Fibroblast of the aortic adventitia (primary cell): ENCODE measurements around the gene LONRF2. TPM values are rescaled to one million over a fixed set of nuclear protein-coding genes. Genes with fewer than 3 reads are reported as not detected.
A peak's percentile ranks its signal among the peaks of the same experiment; 100 is the strongest.

Source experiments
- DNase-seq: peaks from one replicate; pipeline ENCODE4 v3.0.0-alpha.2; 2010; ENCODE audit warnings: low read depth
- H3K4me3 ChIP-seq: 2 replicates; pipeline ENCODE4 v1.5.1; 2011; ENCODE audit warnings: low read depth, mild to moderate bottlenecking, control low read depth, low read length, moderate library complexity
- total RNA-seq: library from RNA; depleted of rRNA; stranded (reverse); fragments of >200 nt; gene quantifications from 2 replicates; pipeline ENCODE4 v1.2.3, GENCODE V29; 2012; ENCODE audit warnings: low replicate concordance
- TF ChIP-seq, protein P1 (sequence below): IDR thresholded peaks from 2 replicates; pipeline ENCODE4 v1.5.1; 2011; ENCODE audit warnings: mild to moderate bottlenecking, low read length, control low read depth, inconsistent platforms; ENCODE audit not compliant: insufficient read depth

LONRF2 gene
- total RNA-seq, 1 donor, result 1.8 TPM

DNA sequence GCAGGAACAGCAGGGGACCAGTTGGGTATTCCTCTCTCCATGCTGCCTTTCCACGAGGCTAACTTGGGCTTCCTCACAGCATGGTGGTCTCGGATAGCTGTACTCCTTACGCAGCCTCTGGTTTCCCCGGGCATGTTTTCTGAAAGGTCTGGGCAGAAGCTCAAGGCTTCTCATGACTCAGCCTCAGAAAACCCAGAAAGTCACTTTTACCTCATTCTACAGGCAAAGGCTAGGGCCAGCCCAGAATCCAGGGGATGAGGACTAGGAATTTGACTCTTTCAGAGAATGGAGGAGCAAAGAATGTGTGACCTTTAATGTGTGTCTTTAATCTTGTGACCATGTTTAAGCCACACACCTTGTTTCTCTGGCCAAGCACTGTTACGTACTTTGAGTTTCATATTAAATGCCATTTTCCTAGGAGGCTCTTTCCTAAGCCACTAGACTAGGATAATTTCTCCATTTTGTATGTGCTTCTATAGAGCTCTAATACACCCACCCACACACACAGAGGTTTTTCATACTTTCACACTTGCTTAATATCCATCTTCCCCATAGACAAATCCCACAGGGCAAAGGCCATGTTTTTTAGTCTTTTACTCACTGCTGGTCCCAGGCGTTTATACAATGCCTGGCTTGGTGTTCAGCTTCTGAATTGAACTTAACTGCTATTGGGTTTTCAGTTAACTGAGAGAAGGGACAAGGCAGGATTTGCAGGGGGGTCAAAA, 77.3 kb downstream of the LONRF2 start:
- TF ChIP-seq, protein P1, sequence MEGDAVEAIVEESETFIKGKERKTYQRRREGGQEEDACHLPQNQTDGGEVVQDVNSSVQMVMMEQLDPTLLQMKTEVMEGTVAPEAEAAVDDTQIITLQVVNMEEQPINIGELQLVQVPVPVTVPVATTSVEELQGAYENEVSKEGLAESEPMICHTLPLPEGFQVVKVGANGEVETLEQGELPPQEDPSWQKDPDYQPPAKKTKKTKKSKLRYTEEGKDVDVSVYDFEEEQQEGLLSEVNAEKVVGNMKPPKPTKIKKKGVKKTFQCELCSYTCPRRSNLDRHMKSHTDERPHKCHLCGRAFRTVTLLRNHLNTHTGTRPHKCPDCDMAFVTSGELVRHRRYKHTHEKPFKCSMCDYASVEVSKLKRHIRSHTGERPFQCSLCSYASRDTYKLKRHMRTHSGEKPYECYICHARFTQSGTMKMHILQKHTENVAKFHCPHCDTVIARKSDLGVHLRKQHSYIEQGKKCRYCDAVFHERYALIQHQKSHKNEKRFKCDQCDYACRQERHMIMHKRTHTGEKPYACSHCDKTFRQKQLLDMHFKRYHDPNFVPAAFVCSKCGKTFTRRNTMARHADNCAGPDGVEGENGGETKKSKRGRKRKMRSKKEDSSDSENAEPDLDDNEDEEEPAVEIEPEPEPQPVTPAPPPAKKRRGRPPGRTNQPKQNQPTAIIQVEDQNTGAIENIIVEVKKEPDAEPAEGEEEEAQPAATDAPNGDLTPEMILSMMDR, result no peak
- H3K4me3 ChIP-seq, result no peak overlapping the region
- DNase-seq, result peak; percentile 19

DNA sequence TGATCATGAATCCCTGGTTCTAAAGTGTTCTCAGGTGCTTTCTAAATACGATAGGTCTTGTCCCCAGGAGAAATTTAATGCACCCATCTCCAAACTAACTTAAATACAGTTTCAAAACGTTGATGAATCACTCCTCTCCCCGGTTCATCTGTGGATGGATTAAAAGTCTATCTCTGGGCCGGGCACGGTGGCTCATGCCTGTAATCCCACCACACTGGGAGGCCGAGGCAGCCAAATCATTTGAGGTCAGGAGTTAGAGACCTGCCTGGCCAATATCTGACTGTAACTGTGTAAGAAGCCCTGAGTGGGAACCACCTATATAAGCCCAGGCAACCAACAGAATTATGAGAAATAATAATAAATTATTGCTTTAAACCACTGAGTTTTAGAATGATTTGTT, 78.7 kb downstream of the LONRF2 start:
- TF ChIP-seq, protein P1, result no peak
- DNase-seq, result no peak
- H3K4me3 ChIP-seq, result no peak overlapping the region

DNA sequence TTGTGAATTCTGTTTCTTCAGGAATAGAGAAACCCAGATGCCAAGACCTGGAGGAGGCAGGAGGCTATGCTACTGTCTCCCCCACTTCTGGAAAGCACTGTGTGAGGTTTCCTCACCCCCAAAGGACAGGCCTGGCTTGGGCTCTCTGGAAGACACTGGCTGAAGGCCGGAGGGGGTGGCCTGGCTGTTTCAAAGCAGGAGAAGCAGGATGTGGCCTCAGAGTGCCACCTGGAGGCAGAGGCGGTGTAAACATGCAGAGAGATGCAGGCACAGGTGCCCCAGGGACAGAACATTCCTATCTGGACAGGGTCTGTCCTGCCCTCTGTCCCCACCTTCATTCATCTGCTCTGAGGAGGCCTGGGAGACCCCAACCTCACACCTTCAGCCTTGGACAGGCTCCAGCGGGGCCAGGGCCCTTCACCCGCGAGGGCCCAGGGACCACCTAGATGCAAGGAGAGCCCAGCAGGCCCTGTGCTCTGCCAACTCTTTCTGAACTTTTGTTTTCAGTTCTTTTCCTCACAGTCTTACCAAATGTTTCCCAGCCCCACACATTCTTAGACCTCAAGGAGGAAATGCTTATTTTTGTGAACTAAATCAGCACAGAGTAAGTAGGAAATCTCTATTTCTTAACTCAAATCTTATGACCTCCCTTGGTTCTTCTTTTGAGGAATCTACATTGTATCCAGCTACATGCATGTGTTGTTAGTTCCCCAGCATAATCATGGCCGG, 79.2 kb downstream of the LONRF2 start:
- TF ChIP-seq, protein P1, result peak; percentile 85
- H3K4me3 ChIP-seq, result no peak overlapping the region
- peak; percentile 57 for DNase-seq

DNA sequence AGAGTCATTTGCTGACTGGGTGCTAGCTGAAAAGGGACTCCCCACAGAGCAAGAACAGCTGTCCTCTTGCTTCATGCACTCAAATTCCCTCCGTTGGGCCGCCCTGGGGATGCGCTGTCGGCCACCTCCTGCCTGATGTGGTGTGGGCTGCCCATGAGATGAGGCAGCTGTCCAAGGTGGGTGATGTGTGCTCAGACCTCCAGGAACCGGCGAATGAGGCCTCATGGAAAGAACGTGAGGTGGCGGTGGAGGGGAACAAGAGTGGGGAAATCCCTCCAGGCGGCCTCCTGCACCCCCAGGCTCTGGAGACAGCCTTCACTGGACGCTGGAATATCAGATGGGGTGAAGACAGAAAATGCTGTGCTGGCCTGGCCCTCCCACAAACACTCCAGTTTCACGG, 79.8 kb downstream of the LONRF2 start:
- TF ChIP-seq, protein P1, result no peak
- no peak for DNase-seq

GRCh38 chr2:100241236-100241635, 81.1 kb downstream of the LONRF2 start:
- TF ChIP-seq, protein P1, result no peak
- no peak for DNase-seq
- no peak overlapping the region for H3K4me3 ChIP-seq

More for the DNA sequence above, 79.8 kb downstream of the LONRF2 start:
- H3K4me3 ChIP-seq, result no peak overlapping the region

DNA sequence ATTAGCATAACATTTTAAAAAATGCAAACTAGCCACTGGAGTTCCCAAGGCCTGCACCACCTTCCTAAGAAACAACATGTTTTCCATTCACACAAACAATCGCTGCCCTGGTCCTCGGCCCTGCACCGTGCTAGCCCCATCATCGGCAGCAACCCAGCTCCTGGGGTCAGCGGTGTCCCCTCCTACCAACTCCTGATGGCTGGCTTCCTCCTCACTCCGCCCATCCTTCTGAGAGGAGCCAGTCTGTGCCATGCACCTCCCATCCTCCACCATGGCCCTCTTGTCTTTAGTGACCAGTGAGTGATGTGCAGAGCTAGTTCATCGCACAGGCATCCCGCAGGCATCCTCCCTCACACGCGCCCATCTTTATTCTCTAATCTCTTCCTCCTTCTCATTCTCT, 81.9 kb downstream of the LONRF2 start:
- H3K4me3 ChIP-seq, result no peak overlapping the region
- no peak for DNase-seq
- TF ChIP-seq, protein P1, result no peak
